Stimulated activated naive CD8-positive, alpha-beta T cell treated with anti-CD3 and anti-CD28 coated beads, Interleukin-15, amount 100 ng/mL, for 72 hours (primary cell): ENCODE measurements around the gene NEUROD4.

ENCODE experiments used
- ATAC-seq: fragments of 150-1000 bp; cut with Tn5 transposase; 2 replicates; pipeline ENCODE4 v1.10.0; 2021; ENCODE audit warnings: mild to moderate bottlenecking, moderate library complexity
- DNase-seq, 2 donors: peaks; one replicate each; pipeline ENCODE4 v3.0.0; 2021 to 2022
- H3K27ac Mint-ChIP-seq, 2 donors: one replicate each; pipeline ENCODE4 v1.8.0; 2022; ENCODE audit warnings: mild to moderate bottlenecking in 2 of 2, mixed read lengths in 2 of 2, moderate library complexity in 2 of 2
- H3K27me3 Mint-ChIP-seq: one replicate; pipeline ENCODE4 v1.8.0; 2022; ENCODE audit warnings: mixed read lengths
- H3K4me1 Mint-ChIP-seq: one replicate; pipeline ENCODE4 v1.8.0; 2022; ENCODE audit warnings: mild to moderate bottlenecking, mixed read lengths
- H3K4me3 Mint-ChIP-seq, 2 donors: one replicate each; pipeline ENCODE4 v1.8.0; 2022; ENCODE audit warnings: mild to moderate bottlenecking in 2 of 2, mixed read lengths in 2 of 2, moderate library complexity in 1 of 2
- H3K9me3 Mint-ChIP-seq, 2 donors: one replicate each; pipeline ENCODE4 v1.8.0; 2022; ENCODE audit warnings: mixed read lengths in 2 of 2

NEUROD4 gene

GRCh38 chr12:54989829-54990228, 29.9 kb upstream of the NEUROD4 start:
- H3K9me3 Mint-ChIP-seq = no peaks in the 10 kb centered on the region
- H3K27ac Mint-ChIP-seq = peak overlapping the region; percentile 7 to 37
- peak overlapping the region; percentile 41 to 95 for H3K4me3 Mint-ChIP-seq
- H3K4me1 Mint-ChIP-seq = peaks cover 81% of the 10 kb centered on the region
- H3K27me3 Mint-ChIP-seq = no peaks in the 10 kb centered on the region
- ATAC-seq = no peak
- no peak for DNase-seq

- Mint-ChIP-seq H3K4me1 (peaks cover 74% of the 10 kb centered on the region), H3K27ac (peak overlapping the region; percentile 97 to 99), H3K4me3 (peak overlapping the region; percentile 86 to 95), H3K9me3 (no peaks in the 10 kb centered on the region), H3K27me3 (no peaks in the 10 kb centered on the region)
- DNase-seq (peak in 1 of 2 donors; percentile 56), ATAC-seq (peak; percentile 70)
Observed at GRCh38 chr12:54991161-54991990, 28.4 kb upstream of the NEUROD4 start.

- Mint-ChIP-seq H3K4me1 (peaks cover 69% of the 10 kb centered on the region), H3K27me3 (no peaks in the 10 kb centered on the region), H3K4me3 (peak overlapping the region; percentile 86 to 95), H3K27ac (peak overlapping the region; percentile 97 to 99), H3K9me3 (no peaks in the 10 kb centered on the region)
- DNase-seq (peak in 1 of 2 donors; percentile 20), ATAC-seq (peak; percentile 65)
Observed at GRCh38 chr12:54991991-54992375, 27.8 kb upstream of the NEUROD4 start.

- Mint-ChIP-seq H3K4me3 (no peak overlapping the region), H3K27me3 (no peaks in the 10 kb centered on the region), H3K4me1 (peaks cover 56% of the 10 kb centered on the region), H3K9me3 (no peaks in the 10 kb centered on the region), H3K27ac (peak overlapping the region in 1 of 2 donors; percentile 43)
- peak; percentile 55 to 64 for DNase-seq
- peak; percentile 80 for ATAC-seq
Observed at GRCh38 chr12:54993181-54993835, 26.5 kb upstream of the NEUROD4 start.

GRCh38 chr12:54996205-54996604, 23.6 kb upstream of the NEUROD4 start:
- Mint-ChIP-seq H3K27me3 (no peaks in the 10 kb centered on the region), H3K4me1 (peaks cover 31% of the 10 kb centered on the region), H3K4me3 (no peak overlapping the region), H3K27ac (no peak overlapping the region), H3K9me3 (no peaks in the 10 kb centered on the region)
- no peak for ATAC-seq
- no peak for DNase-seq

GRCh38 chr12:54997929-54998522, 21.7 kb upstream of the NEUROD4 start:
- no peak overlapping the region for H3K27ac Mint-ChIP-seq
- H3K9me3 Mint-ChIP-seq = no peaks in the 10 kb centered on the region

GRCh38 chr12:54998958-54999510, 20.7 kb upstream of the NEUROD4 start:
- Mint-ChIP-seq H3K27ac (no peak overlapping the region), H3K4me1 (peaks cover 13% of the 10 kb centered on the region), H3K9me3 (no peaks in the 10 kb centered on the region), H3K4me3 (no peak overlapping the region), H3K27me3 (no peaks in the 10 kb centered on the region)
- DNase-seq = no peak
- ATAC-seq = no peak

More at GRCh38 chr12:54997929-54998522, 21.7 kb upstream of the NEUROD4 start:
- Mint-ChIP-seq H3K4me3 (no peak overlapping the region), H3K4me1 (peaks cover 18% of the 10 kb centered on the region), H3K27me3 (no peaks in the 10 kb centered on the region)
- ATAC-seq (no peak), DNase-seq (no peak)

- peaks cover 4 to 5% of the 10 kb centered on the region in 2 donors for H3K9me3 Mint-ChIP-seq
- ATAC-seq = no peak
- peak overlapping the region in 1 of 2 donors; percentile 28 for H3K27ac Mint-ChIP-seq
- no peaks in the 10 kb centered on the region for H3K27me3 Mint-ChIP-seq
- no peak for DNase-seq
- peaks cover 8% of the 10 kb centered on the region for H3K4me1 Mint-ChIP-seq
- no peak overlapping the region for H3K4me3 Mint-ChIP-seq
Observed at GRCh38 chr12:55001198-55001868, 18.4 kb upstream of the NEUROD4 start.

- H3K9me3 Mint-ChIP-seq = peaks cover 7 to 8% of the 10 kb centered on the region in 2 donors
- H3K4me3 Mint-ChIP-seq = no peak overlapping the region
- H3K27me3 Mint-ChIP-seq = no peaks in the 10 kb centered on the region
Observed at GRCh38 chr12:55002355-55002754, 17.4 kb upstream of the NEUROD4 start.

GRCh38 chr12:55008944-55009585, 10.7 kb upstream of the NEUROD4 start:
- DNase-seq (no peak), ATAC-seq (no peak)
- Mint-ChIP-seq H3K4me3 (no peak overlapping the region), H3K27me3 (peaks cover 8% of the 10 kb centered on the region), H3K9me3 (peaks cover 16 to 18% of the 10 kb centered on the region in 2 donors), H3K4me1 (peaks cover 6% of the 10 kb centered on the region), H3K27ac (no peak overlapping the region)

More at GRCh38 chr12:55002355-55002754, 17.4 kb upstream of the NEUROD4 start:
- H3K27ac Mint-ChIP-seq = no peak overlapping the region
- ATAC-seq = no peak
- no peak for DNase-seq
- peaks cover 8% of the 10 kb centered on the region for H3K4me1 Mint-ChIP-seq

- Mint-ChIP-seq H3K9me3 (peaks cover 4 to 6% of the 10 kb centered on the region in 2 donors), H3K27ac (no peak overlapping the region), H3K4me3 (no peak overlapping the region), H3K27me3 (peaks cover 31% of the 10 kb centered on the region), H3K4me1 (peaks cover 11% of the 10 kb centered on the region)
- ATAC-seq (no peak), DNase-seq (no peak)
Observed at GRCh38 chr12:55017416-55017925, 2.3 kb upstream of the NEUROD4 start.

GRCh38 chr12:55024575-55024974, 4.8 kb downstream of the NEUROD4 start:
- no peak for DNase-seq
- Mint-ChIP-seq H3K4me3 (no peak overlapping the region), H3K4me1 (peaks cover 8% of the 10 kb centered on the region), H3K27me3 (peaks cover 18% of the 10 kb centered on the region), H3K27ac (no peak overlapping the region), H3K9me3 (no peaks in the 10 kb centered on the region)
- no peak for ATAC-seq

GRCh38 chr12:55025508-55025907, 5.7 kb downstream of the NEUROD4 start:
- H3K27ac Mint-ChIP-seq = no peak overlapping the region
- no peaks in the 10 kb centered on the region for H3K4me1 Mint-ChIP-seq
- H3K27me3 Mint-ChIP-seq = peaks cover 8% of the 10 kb centered on the region
- no peak overlapping the region for H3K4me3 Mint-ChIP-seq
- H3K9me3 Mint-ChIP-seq = no peaks in the 10 kb centered on the region
- no peak for ATAC-seq
- no peak for DNase-seq

GRCh38 chr12:55034218-55034617, 14.4 kb downstream of the NEUROD4 start:
- no peak for ATAC-seq
- Mint-ChIP-seq H3K27me3 (no peaks in the 10 kb centered on the region), H3K4me3 (no peak overlapping the region), H3K4me1 (peaks cover 37% of the 10 kb centered on the region), H3K27ac (no peak overlapping the region), H3K9me3 (no peaks in the 10 kb centered on the region)
- no peak for DNase-seq
